ENCODE data around the gene ZSWIM9. TPM values are rescaled to one million over a fixed set of nuclear protein-coding genes. Genes with fewer than 3 reads are reported as not detected.

ZSWIM9 gene
- total and polyA plus RNA-seq, 2 donors from 2014 or later = 5.5 to 7.8 TPM

DNA sequence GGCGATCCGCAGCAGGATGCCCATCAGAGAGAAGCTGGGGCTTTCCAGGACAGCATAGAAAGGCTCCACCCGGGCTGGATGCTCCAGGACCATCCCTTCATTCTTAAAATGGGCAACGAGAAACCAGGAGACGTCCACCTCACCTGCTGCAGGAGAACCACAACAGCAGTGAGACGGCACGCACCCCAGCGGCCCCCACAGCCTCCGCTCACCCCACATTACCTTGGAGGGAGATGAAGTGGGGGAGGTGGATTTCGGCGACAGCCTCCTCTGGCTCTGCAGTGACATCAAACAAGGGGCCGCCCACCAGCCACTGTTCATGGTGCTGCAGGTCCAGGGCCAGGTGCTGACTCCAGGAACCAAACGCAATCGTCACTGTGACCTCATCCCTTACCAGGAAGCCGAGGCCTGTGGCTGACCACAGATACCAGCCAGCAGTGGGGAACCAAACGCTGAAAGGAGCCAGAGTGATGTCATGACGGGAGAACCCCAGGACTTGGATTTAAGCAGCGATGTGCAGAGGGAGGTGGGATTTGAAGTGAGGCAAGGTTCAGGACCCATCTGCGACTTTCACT, 60.2 kb downstream of the ZSWIM9 start:
- Histone ChIP-seq H3K27ac (ENCODE audit: low read depth in 2 of 2, low read length in 2 of 2) (no peak overlapping the region), H3K36me3 (ENCODE audit: control insufficient read depth in 2 of 3, insufficient read depth in 3 of 3, low read length in 3 of 3) (peaks cover 2 to 27% (median 24%) of the 10 kb centered on the region in 3 donors), H3K9me3 (ENCODE audit: control insufficient read depth in 2 of 3, insufficient read depth in 1 of 3, low read length in 3 of 3) (no peaks in the 10 kb centered on the region), H3K27me3 (ENCODE audit: control insufficient read depth, insufficient read depth, low read length) (no peaks in the 10 kb centered on the region), H3K9ac (ENCODE audit: low read length in 3 of 3) (no peak overlapping the region), H3K4me1 (ENCODE audit: control insufficient read depth in 2 of 3, insufficient read depth in 2 of 3, low read depth in 1 of 3, low read length in 3 of 3) (no peaks in the 10 kb centered on the region), H3K4me3 (ENCODE audit: low read length in 3 of 3) (no peak overlapping the region)
- intact Hi-C loops (cut with DNase I) = no loop called here
- FAIRE-seq (no peak), DNase-seq (no peak)
- TF ChIP-seq, protein P1, sequence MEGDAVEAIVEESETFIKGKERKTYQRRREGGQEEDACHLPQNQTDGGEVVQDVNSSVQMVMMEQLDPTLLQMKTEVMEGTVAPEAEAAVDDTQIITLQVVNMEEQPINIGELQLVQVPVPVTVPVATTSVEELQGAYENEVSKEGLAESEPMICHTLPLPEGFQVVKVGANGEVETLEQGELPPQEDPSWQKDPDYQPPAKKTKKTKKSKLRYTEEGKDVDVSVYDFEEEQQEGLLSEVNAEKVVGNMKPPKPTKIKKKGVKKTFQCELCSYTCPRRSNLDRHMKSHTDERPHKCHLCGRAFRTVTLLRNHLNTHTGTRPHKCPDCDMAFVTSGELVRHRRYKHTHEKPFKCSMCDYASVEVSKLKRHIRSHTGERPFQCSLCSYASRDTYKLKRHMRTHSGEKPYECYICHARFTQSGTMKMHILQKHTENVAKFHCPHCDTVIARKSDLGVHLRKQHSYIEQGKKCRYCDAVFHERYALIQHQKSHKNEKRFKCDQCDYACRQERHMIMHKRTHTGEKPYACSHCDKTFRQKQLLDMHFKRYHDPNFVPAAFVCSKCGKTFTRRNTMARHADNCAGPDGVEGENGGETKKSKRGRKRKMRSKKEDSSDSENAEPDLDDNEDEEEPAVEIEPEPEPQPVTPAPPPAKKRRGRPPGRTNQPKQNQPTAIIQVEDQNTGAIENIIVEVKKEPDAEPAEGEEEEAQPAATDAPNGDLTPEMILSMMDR (IDR thresholded peaks at IDR 0.05; ENCODE audit: borderline replicate concordance, extremely low read depth, insufficient read depth) = no peak

DNA sequence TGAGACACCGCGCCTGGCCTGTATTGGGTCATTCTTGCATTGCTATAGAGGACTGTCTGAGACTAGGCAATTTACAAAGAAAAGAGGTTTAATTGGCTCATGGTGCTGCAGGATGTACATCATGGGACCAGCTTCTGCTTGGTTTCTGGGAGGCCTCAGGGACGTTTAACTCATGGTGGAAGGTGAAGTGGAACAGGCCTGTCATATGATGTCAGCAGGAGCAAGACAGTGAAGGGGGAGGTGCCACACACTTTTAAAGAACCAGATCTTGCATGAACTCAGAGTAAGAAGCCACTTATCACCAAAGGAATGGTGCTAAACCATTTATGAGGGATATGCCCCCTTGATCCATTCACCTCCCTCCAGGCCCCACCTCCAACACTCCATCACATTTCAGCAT, 66.6 kb downstream of the ZSWIM9 start:
- no peaks in the 10 kb centered on the region for H3K4me1 ChIP-seq (ENCODE audit: control insufficient read depth in 2 of 3, insufficient read depth in 2 of 3, low read depth in 1 of 3, low read length in 3 of 3)
- no peak overlapping the region for H3K27ac ChIP-seq (ENCODE audit: low read depth in 2 of 2, low read length in 2 of 2)
- H3K36me3 ChIP-seq (ENCODE audit: control insufficient read depth in 2 of 3, insufficient read depth in 3 of 3, low read length in 3 of 3) = peaks cover 7 to 25% (median 17%) of the 10 kb centered on the region in 3 donors
- TF ChIP-seq, protein P1 (IDR thresholded peaks at IDR 0.05; ENCODE audit: borderline replicate concordance, extremely low read depth, insufficient read depth) = no peak
- H3K27me3 ChIP-seq (ENCODE audit: control insufficient read depth, insufficient read depth, low read length) = no peaks in the 10 kb centered on the region
- FAIRE-seq (no peak), DNase-seq (no peak)
- intact Hi-C loops (cut with DNase I) = no loop called here
- H3K9ac ChIP-seq (ENCODE audit: low read length in 3 of 3) = no peak overlapping the region
- H3K9me3 ChIP-seq (ENCODE audit: control insufficient read depth in 2 of 3, insufficient read depth in 1 of 3, low read length in 3 of 3) = no peaks in the 10 kb centered on the region
- H3K4me3 ChIP-seq (ENCODE audit: low read length in 3 of 3) = no peak overlapping the region

DNA sequence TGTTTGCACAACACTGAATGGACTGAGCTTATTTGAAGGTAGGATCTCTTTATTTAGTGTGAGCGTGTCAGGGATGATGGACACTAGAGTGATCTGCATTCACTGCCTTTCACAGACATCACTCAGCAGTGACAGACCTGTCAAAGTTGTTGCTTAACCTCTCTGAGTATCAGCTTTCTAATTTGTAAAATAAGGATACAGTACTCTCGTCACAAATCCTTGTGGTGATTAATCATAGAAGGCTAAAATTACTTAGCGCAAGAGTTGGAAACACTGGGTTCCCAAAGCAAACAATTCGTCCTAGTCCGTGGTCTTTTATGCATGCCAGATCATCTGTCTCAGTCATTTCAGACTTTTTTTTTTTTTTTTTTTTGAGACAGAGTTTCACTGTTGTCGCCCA, 68.6 kb downstream of the ZSWIM9 start:
- Histone ChIP-seq H3K36me3 (ENCODE audit: control insufficient read depth in 2 of 3, insufficient read depth in 3 of 3, low read length in 3 of 3) (peaks cover 3 to 13% (median 5%) of the 10 kb centered on the region in 3 donors), H3K4me3 (ENCODE audit: low read length in 3 of 3) (no peak overlapping the region), H3K9me3 (ENCODE audit: control insufficient read depth in 2 of 3, insufficient read depth in 1 of 3, low read length in 3 of 3) (no peaks in the 10 kb centered on the region), H3K4me1 (ENCODE audit: control insufficient read depth in 2 of 3, insufficient read depth in 2 of 3, low read depth in 1 of 3, low read length in 3 of 3) (no peaks in the 10 kb centered on the region), H3K27ac (ENCODE audit: low read depth in 2 of 2, low read length in 2 of 2) (no peak overlapping the region), H3K27me3 (ENCODE audit: control insufficient read depth, insufficient read depth, low read length) (no peaks in the 10 kb centered on the region), H3K9ac (ENCODE audit: low read length in 3 of 3) (no peak overlapping the region)
- DNase-seq = no peak
- FAIRE-seq = no peak
- intact Hi-C loops (cut with DNase I) = no loop called here
- TF ChIP-seq, protein P1 (IDR thresholded peaks at IDR 0.05; ENCODE audit: borderline replicate concordance, extremely low read depth, insufficient read depth) = no peak

Measured in kidney (tissue), 14 donors.